ENCODE measurements around the gene LSM2. TPM values are rescaled to one million over a fixed set of nuclear protein-coding genes. Genes with fewer than 3 reads are reported as not detected.

Gene LSM2
- 51.3 and 55.1 TPM in 2 replicates for total RNA-seq

GRCh38 chr6:31806470-31807272, at the start of gene LSM2:
Gene LSM2 (minus strand): TSS chr6:31806966. CDS start chr6:31806757, 209 bp downstream.

GRCh38 chr6:31827286-31828079, 20.7 kb upstream of the LSM2 start, which contains the start of gene HSPA1B:
Gene HSPA1B (plus strand): TSS chr6:31827738. CDS start chr6:31827951, 213 bp downstream.

GRCh38 chr6:31815025-31815838, 8.5 kb upstream of the LSM2 start, which contains the start of the genes HSPA1A and HSPA1L:
Gene HSPA1A (plus strand): TSS chr6:31815543. CDS start chr6:31815757, 214 bp downstream.
Gene HSPA1L (minus strand): TSS chr6:31815283. CDS start chr6:31811972, 3,311 bp downstream.

GRCh38 chr6:31795616-31796298, 11.0 kb downstream of the LSM2 start, which contains the start of gene VARS1:
Gene VARS1 (minus strand): TSS chr6:31795752. CDS start chr6:31795217, 535 bp downstream.

GRCh38 chr6:31776989-31777666, 29.6 kb downstream of the LSM2 start, which contains the start of gene VWA7:
Gene VWA7 (minus strand): TSS chr6:31777328. CDS start chr6:31776779, 549 bp downstream.

GRCh38 chr6:31762356-31762755, 44.4 kb downstream of the LSM2 start, which contains the start of gene SAPCD1:
Gene SAPCD1 (plus strand): TSS chr6:31762656. CDS start chr6:31763055, 399 bp downstream.

Small RNA genes lying within 50 kb of the gene (small RNA-seq; reads per million reads assigned to genes)
- gene MSH5-SAPCD1 (not detected), gene RF00019 (not detected), gene RNU6-850P (not detected), gene SAPCD1 (not detected), gene SNORD48 (32.4 reads per million, percentile 97 among the genes with 10 or more reads in this experiment), gene SNORD52 (not detected)

Other genes starting within 250 kb of the LSM2 start
- not detected in 2 replicates for gene LTA, start 234.7 kb downstream of the LSM2 start, total RNA-seq
- gene TNF, start 231.4 kb downstream of the LSM2 start, total RNA-seq: not detected in 2 replicates
- gene LTB, start 224.5 kb downstream of the LSM2 start, total RNA-seq: 0.80 and 1.2 TPM in 2 replicates
- gene LST1, start 220.7 kb downstream of the LSM2 start, total RNA-seq: 0.29 and 0.40 TPM in 2 replicates
- not detected in 2 replicates for gene NCR3, start 214.0 kb downstream of the LSM2 start, total RNA-seq
- gene AIF1, start 191.7 kb downstream of the LSM2 start, total RNA-seq: not detected in 2 replicates
- gene PRRC2A, start 186.3 kb downstream of the LSM2 start, total RNA-seq: 84.0 and 112 TPM in 2 replicates
- 149 and 209 TPM in 2 replicates for gene BAG6, start 154.3 kb downstream of the LSM2 start, total RNA-seq
- 0.29 TPM in 1 of 2 replicates, not detected in the other for gene APOM, start 151.1 kb downstream of the LSM2 start, total RNA-seq
- gene C6orf47, start 146.2 kb downstream of the LSM2 start, total RNA-seq: 11.8 and 12.0 TPM in 2 replicates
- 11.8 and 15.4 TPM in 2 replicates for gene GPANK1, start 142.0 kb downstream of the LSM2 start, total RNA-seq
- gene CSNK2B, start 140.9 kb downstream of the LSM2 start, total RNA-seq: 178 and 196 TPM in 2 replicates
- gene LY6G5B, start 137.0 kb downstream of the LSM2 start, total RNA-seq: 5.7 and 7.2 TPM in 2 replicates
- 1.3 and 1.6 TPM in 2 replicates for gene LY6G5C, start 125.9 kb downstream of the LSM2 start, total RNA-seq
- 26.7 and 30.5 TPM in 2 replicates for gene ABHD16A, start 103.6 kb downstream of the LSM2 start, total RNA-seq
- gene LY6G6F, start 100.1 kb downstream of the LSM2 start, total RNA-seq: not detected in 2 replicates
- not detected in 2 replicates for gene LY6G6D, start 91.6 kb downstream of the LSM2 start, total RNA-seq
- gene LY6G6C, start 85.2 kb downstream of the LSM2 start, total RNA-seq: not detected in 2 replicates
- gene MPIG6B, start 83.6 kb downstream of the LSM2 start, total RNA-seq: not detected in 2 replicates
- gene DDAH2, start 77.7 kb downstream of the LSM2 start, total RNA-seq: 35.2 and 44.4 TPM in 2 replicates
- gene CLIC1, start 70.4 kb downstream of the LSM2 start, total RNA-seq: 650 and 798 TPM in 2 replicates
- 18.6 and 30.9 TPM in 2 replicates for gene MSH5, start 67.0 kb downstream of the LSM2 start, total RNA-seq
- 0.66 and 1.6 TPM in 2 replicates for gene SAPCD1, start 44.3 kb downstream of the LSM2 start, total RNA-seq
- 0.27 and 0.29 TPM in 2 replicates for gene VWA7, start 29.6 kb downstream of the LSM2 start, total RNA-seq
- 80.2 and 96.9 TPM in 2 replicates for gene VARS1, start 11.2 kb downstream of the LSM2 start, total RNA-seq
- gene HSPA1L, start 8.3 kb upstream of the LSM2 start, total RNA-seq: 0.40 and 0.57 TPM in 2 replicates
- 35.1 and 75.0 TPM in 2 replicates for gene HSPA1A, start 8.6 kb upstream of the LSM2 start, total RNA-seq
- gene HSPA1B, start 20.8 kb upstream of the LSM2 start, total RNA-seq: 26.1 and 97.3 TPM in 2 replicates
- gene NEU1, start 55.9 kb upstream of the LSM2 start, total RNA-seq: 43.5 and 45.3 TPM in 2 replicates
- 0.13 and 0.65 TPM in 2 replicates for gene SLC44A4, start 72.0 kb upstream of the LSM2 start, total RNA-seq
- 34.0 and 40.5 TPM in 2 replicates for gene EHMT2, start 90.7 kb upstream of the LSM2 start, total RNA-seq
- gene ZBTB12, start 95.1 kb upstream of the LSM2 start, total RNA-seq: 1.1 and 1.3 TPM in 2 replicates
- gene C2, start 120.8 kb upstream of the LSM2 start, total RNA-seq: not detected in 2 replicates
- gene CFB, start 139.1 kb upstream of the LSM2 start, total RNA-seq: 1.3 TPM in 2 replicates
- 99.7 and 101 TPM in 2 replicates for gene NELFE, start 152.0 kb upstream of the LSM2 start, total RNA-seq
- gene SKIC2, start 152.2 kb upstream of the LSM2 start, total RNA-seq: 38.3 and 43.7 TPM in 2 replicates
- 13.2 and 14.2 TPM in 2 replicates for gene DXO, start 165.2 kb upstream of the LSM2 start, total RNA-seq
- 0.86 and 1.6 TPM in 2 replicates for gene C4A, start 175.1 kb upstream of the LSM2 start, total RNA-seq
- gene C4B, start 207.8 kb upstream of the LSM2 start, total RNA-seq: 0.43 and 1.9 TPM in 2 replicates
- gene CYP21A2, start 231.4 kb upstream of the LSM2 start, total RNA-seq: not detected in 2 replicates